ENCODE measurements around the gene HACD2.

The HACD2 gene

GRCh38 chr3:123444023-123444422, 140.8 kb downstream of the HACD2 start:
- DNase-seq: no peak

GRCh38 chr3:123442908-123443307, 141.9 kb downstream of the HACD2 start:
- no peak for DNase-seq

- no peak for DNase-seq
Measured at GRCh38 chr3:123442125-123442524, 142.7 kb downstream of the HACD2 start.
